AG09309 (cell line): Measurements from ENCODE around the gene PPARA.
A peak's percentile ranks its signal among the peaks of the same experiment; 100 is the strongest.

Experiments
- DNase-seq: peaks from one replicate; pipeline ENCODE4 v3.0.0-alpha.2; 2010; ENCODE audit warnings: low read depth
- H3K4me3 ChIP-seq: 2 replicates; pipeline ENCODE4 v1.5.1; 2011; ENCODE audit warnings: mild to moderate bottlenecking, low read depth, low read length, moderate library complexity; ENCODE audit not compliant: control insufficient read depth
- CTCF ChIP-seq: IDR thresholded peaks from 2 replicates; pipeline ENCODE4 v1.5.1; 2011; ENCODE audit warnings: mild to moderate bottlenecking, low read depth, low read length, inconsistent platforms; ENCODE audit not compliant: insufficient read depth, control insufficient read depth; ENCODE audit errors: missing control alignments

PPARA gene

GRCh38 chr22:46173152-46173551 is 22.8 kb downstream of the PPARA start:
- H3K4me3 ChIP-seq = no peak overlapping the region
- no peak for DNase-seq
- TF ChIP-seq CTCF = no peak

GRCh38 chr22:46175631-46176030 is 25.3 kb downstream of the PPARA start:
- peak; percentile 46 for DNase-seq
- no peak for TF ChIP-seq CTCF

GRCh38 chr22:46176508-46177003 is 26.2 kb downstream of the PPARA start:
- no peak for TF ChIP-seq CTCF
- no peak for DNase-seq

More at GRCh38 chr22:46175631-46176030, 25.3 kb downstream of the PPARA start:
- H3K4me3 ChIP-seq = no peak overlapping the region

GRCh38 chr22:46178755-46179505 is 28.6 kb downstream of the PPARA start:
- no peak for TF ChIP-seq CTCF
- DNase-seq = no peak
- H3K4me3 ChIP-seq = no peak overlapping the region

More at GRCh38 chr22:46176508-46177003, 26.2 kb downstream of the PPARA start:
- no peak overlapping the region for H3K4me3 ChIP-seq

GRCh38 chr22:46179748-46180147 is 29.4 kb downstream of the PPARA start:
- H3K4me3 ChIP-seq = no peak overlapping the region
- DNase-seq = no peak
- no peak for TF ChIP-seq CTCF

- no peak for DNase-seq
- no peak for TF ChIP-seq CTCF
- no peak overlapping the region for H3K4me3 ChIP-seq
These were observed 30.2 kb downstream of the PPARA start for GRCh38 chr22:46180370-46181137.
